ENCODE data around the gene FGF7.
"Not testable (repeated sequence)": the region's sequence is repeated elsewhere in the genome, so short reads cannot be mapped to it uniquely, and the experiment has no call there.

FGF7 gene

DNA sequence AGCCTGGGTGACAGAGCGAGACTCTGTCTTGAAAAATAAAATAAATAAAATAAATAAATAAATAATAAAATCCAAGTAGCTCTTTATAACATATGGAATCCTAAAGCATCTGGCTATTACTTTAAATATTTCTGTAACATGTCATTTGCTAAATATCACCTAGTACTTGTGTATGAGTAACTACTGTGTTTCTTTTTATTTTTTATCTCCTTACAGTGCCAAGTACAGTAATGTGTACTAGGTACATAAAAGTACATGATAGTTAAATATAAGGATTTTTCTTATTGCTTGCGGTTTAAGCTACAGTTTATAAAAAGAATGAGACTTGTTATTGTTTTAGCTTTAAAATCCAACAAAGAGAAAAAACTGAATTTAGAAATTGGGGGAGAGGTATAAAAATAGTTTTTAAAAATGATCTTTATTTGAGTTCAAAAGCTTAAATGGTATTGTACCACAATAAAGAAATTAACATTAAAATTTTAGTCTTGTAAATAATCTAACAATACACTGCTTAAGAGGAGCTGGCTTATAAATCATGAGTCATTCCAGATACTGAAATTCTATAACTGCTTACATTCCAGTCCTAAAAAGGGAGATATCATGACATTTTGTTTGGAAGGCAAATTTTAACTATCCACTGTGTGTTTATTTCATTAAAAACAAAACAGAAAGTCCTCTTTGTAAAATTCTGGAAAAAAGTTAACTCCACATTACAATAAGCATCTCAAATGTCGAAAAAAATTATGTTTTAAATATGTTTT lies 73.1 kb downstream of the FGF7 start:
- no peak for DNase-seq

DNA sequence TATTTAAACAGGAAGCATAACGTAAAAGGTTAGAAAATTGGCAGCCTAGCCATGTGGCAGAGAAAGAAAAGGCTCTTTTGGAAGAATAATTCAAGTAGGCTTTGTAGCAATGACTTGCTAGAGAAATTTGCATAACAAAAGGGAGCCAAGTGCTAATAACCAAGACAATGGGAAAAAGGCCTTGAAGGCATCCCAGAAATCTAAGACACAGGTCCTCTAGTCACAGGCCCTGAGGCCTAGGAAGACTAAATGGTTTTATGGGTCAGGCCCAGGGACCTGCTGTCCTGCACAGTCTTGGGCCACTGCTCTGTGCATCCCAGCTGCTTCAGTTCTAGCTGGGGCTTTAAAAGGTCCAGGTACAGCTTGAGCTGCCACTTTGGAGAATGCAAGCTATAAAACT lies 78.5 kb downstream of the FGF7 start:
- DNase-seq, result no peak

DNA sequence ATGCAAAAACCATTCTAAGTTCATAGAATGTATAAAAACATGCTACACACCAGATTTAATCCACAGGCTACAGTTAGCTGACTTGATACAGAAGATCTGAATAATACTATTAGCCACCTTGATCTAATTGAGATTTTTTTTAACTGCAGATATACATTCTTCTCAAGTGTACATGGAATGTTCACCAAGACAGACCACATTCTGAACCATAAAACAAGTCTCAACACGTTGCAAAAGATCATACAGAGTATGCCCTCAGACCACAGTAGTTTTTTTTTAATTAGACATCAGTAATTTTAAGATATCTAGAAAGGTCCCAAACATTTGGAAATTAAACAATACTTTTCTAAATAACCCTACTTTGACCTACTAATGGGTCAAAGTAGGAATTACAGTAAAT lies 83.3 kb downstream of the FGF7 start:
- DNase-seq, result no peak

DNA sequence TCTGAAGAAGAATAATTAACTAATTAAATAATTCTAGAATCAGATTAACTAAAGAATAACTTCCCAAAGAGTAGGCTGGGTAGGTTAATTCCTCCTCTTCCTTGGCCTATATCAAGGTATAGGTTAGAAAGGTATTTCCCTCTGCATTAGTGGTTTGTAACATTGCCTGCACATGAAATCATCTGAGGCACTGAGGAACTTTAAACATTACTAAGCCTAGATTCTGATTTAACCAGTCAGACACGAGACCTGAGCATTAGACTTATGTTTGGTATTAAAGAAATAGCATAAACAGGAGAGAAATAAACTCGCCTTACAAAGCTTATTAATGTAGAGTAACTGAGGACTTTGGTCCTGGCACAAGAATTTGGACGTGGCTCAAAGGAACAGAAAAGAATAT lies 84.2 kb downstream of the FGF7 start:
- DNase-seq, result no peak

DNA sequence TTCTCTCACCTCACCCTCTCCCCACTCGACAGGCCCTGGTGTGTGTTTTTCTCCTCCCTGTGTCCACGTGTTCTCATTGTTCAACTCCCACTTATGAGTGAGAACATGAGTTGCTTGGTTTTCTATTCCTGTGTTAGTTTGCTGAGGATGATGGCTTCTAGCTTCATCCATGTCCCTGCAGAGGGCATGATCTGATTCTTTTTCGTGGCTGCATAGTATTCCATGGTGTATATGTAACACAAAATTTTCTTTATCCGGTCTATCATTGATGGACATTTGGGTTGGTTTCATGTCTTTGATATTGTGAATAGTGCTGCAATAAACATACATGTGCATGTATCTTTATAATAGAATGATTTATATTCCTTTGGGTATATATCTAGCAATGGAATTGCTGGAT lies 89.7 kb downstream of the FGF7 start:
- DNase-seq, result not testable (repeated sequence)

DNA sequence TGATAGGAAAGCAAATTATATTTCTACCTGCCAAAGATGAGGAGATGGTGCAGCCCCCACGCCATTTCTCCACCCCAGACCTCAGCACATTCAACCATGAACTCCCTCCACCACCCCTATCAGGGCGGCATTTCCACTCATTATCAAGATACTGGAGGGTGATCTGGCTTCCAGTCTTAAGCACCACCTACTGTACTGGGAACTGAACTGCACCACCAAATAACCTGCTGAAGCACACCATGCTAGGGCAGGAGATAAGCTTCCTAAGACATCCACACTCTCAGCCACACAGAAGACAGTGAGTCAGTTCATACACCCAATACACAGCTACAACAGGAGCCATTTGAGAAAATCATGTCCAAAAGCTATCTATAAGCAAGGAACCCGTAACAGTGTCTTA lies 98.8 kb downstream of the FGF7 start:
- no peak for DNase-seq

DNA sequence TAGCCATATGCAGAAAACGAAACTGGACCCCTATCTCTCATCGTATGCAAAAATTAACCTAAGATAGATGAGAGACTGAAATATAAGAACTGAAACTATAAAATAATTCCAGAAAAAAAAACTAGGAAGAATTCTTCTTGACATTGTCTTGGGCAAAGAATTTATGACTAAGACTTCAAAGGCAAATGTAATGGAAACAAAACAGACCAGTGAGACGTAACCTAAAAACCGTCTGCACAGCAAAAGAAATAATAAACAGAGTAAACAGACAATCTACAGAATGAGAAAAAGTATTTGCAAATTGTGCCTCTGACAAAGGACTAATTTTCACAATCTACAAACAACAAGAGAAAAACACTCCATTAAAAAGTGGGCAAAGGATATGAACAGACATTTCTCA lies 105.2 kb downstream of the FGF7 start:
- DNase-seq, result no peak

DNA sequence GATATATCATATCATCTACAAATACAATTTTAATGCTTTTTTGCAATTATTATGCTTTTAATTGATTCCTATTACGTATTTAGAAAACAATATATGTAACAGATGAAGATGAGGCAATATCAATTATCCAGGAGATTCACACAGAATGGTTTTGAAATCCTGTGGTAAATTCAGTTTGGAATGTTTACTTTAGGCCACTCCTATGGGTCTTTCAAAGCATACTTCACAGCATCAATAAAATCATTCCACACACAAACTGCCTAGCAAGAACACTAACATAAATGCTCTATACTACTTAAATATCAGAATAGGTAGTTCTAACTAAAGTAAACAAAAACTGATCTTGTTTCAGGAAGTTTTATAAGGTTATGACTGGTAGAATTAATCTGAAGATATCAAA lies 107.0 kb downstream of the FGF7 start:
- no peak for DNase-seq
